ENCODE results near the gene KDM5B. TPM values are rescaled to one million over a fixed set of nuclear protein-coding genes. Genes with fewer than 3 reads are reported as not detected.

KDM5B gene
- total RNA-seq, 2 donors from 2014 or later: 14.6 to 18.5 TPM

DNA sequence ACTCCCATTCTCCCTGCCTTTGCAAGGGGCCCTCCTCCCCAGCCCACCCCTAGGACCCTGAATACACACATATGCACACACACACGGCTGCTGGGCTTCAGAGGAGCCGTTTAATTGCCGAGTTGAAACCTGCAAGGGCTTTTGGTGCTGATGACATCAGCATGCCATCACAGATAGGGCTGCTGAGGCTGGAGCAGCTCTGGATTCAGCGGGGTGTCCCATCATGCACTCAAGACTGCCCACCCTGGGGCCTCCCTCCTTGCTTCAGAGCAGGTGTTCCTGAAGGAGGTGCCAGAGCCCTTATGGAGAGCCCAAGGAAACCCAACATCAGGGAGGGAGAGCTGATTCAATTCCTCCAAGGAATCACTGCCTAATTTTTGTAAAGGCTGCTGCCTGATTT, 103.6 kb downstream of the KDM5B start:
- Histone ChIP-seq H3K27ac (no peak overlapping the region), H3K4me3 (no peak overlapping the region), H3K4me1 (peaks cover 0 to 7% of the 10 kb centered on the region in 2 donors), H3K9me3 (no peaks in the 10 kb centered on the region), H3K27me3 (peaks cover 3 to 10% of the 10 kb centered on the region in 2 donors), H3K36me3 (no peaks in the 10 kb centered on the region)
- DNase-seq (ENCODE audit: low spot score): no peak
- TF ChIP-seq, protein P1, sequence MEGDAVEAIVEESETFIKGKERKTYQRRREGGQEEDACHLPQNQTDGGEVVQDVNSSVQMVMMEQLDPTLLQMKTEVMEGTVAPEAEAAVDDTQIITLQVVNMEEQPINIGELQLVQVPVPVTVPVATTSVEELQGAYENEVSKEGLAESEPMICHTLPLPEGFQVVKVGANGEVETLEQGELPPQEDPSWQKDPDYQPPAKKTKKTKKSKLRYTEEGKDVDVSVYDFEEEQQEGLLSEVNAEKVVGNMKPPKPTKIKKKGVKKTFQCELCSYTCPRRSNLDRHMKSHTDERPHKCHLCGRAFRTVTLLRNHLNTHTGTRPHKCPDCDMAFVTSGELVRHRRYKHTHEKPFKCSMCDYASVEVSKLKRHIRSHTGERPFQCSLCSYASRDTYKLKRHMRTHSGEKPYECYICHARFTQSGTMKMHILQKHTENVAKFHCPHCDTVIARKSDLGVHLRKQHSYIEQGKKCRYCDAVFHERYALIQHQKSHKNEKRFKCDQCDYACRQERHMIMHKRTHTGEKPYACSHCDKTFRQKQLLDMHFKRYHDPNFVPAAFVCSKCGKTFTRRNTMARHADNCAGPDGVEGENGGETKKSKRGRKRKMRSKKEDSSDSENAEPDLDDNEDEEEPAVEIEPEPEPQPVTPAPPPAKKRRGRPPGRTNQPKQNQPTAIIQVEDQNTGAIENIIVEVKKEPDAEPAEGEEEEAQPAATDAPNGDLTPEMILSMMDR (IDR thresholded peaks at IDR 0.05): no peak

DNA sequence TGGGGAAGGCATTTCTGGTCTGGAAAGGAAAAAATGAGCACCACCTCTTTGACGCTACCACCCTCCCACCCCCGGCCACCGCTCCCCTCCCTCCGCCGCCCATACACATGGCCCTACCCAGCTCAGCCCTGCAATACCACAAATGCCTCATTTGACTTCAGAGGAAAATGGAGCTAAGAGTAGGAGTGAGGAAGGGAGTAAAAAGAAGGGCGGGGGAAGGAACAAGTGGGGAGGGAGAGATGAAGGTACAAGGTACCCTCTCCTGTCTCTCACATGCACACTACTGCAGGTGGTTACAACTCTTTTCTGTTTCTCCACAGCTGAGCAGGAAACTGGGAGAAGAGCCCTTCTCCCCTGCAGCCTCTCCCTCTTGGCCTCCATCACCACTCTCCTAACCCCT, 105.0 kb downstream of the KDM5B start:
- no peaks in the 10 kb centered on the region for H3K27me3 ChIP-seq
- TF ChIP-seq, protein P1 (IDR thresholded peaks at IDR 0.05): no peak
- H3K36me3 ChIP-seq: no peaks in the 10 kb centered on the region
- no peaks in the 10 kb centered on the region for H3K4me1 ChIP-seq
- no peaks in the 10 kb centered on the region for H3K9me3 ChIP-seq
- no peak overlapping the region for H3K27ac ChIP-seq
- DNase-seq (ENCODE audit: low spot score): no peak
- H3K4me3 ChIP-seq: no peak overlapping the region

DNA sequence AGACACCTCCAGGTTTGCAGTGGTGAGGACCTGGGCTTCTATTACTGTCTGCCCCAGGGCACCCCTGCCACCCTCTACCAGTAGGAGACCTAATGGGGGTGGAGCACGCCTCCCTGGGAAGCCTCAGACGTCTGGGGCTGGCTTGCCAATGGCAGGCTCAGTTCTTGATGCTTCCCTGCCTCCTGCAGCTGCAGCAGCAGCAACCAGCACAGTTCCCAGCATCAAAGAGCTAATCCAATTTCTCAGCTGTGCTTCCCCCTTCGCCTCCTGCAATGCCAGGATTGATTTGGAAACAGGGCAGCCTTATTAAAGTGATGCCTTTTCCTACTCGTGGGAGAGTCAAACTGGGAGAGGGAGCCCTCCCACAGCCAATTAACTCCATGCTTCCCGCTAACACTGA, 106.1 kb downstream of the KDM5B start:
- no peak overlapping the region for H3K27ac ChIP-seq
- no peaks in the 10 kb centered on the region for H3K36me3 ChIP-seq
- no peak for DNase-seq (ENCODE audit: low spot score)
- H3K4me1 ChIP-seq: no peaks in the 10 kb centered on the region
- H3K4me3 ChIP-seq: no peak overlapping the region
- TF ChIP-seq, protein P1 (IDR thresholded peaks at IDR 0.05): no peak
- H3K27me3 ChIP-seq: no peaks in the 10 kb centered on the region
- no peaks in the 10 kb centered on the region for H3K9me3 ChIP-seq

DNA sequence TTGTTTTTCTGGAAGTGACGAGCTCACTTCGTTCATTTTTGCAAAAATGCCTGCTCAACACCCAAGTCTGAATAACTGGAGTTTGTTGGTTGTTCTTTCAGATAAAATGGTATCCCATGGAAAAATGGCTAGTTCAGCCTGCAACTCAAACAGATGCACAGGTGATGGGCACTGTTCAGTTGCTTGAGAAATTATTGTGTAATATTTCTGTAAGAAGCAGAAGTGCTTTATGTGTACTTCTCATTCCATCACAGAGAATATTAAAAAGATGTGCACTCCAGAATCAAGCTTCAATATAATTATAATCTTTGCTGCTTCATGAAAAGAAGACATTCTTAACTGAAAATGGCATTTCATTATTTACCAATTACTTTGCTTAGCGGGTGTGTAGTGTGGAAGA, 107.0 kb downstream of the KDM5B start:
- Histone ChIP-seq H3K4me1 (no peaks in the 10 kb centered on the region), H3K36me3 (no peaks in the 10 kb centered on the region), H3K27me3 (no peaks in the 10 kb centered on the region), H3K4me3 (no peak overlapping the region), H3K9me3 (no peaks in the 10 kb centered on the region), H3K27ac (no peak overlapping the region)
- DNase-seq (ENCODE audit: low spot score): no peak
- TF ChIP-seq, protein P1 (IDR thresholded peaks at IDR 0.05): no peak

DNA sequence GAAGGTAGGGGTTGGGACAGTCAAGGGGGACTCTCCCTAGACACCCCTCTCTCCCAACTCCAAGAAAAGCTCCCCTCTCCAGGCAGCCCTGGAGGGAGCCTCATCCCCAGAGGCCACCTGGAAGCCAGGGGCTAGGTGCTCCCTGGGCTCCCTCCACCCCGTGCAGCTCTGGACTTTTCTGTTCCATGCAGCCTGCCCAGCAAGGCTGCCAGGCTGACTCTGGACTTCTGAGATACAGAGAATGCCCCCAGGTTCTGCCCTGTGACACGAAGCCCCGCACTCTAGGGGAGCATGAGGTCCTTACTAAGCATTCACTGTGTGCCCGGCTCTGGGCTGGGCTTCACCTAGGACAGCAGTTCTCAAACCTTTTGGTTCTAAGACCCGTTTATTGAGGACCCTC, 108.2 kb downstream of the KDM5B start:
- H3K36me3 ChIP-seq: no peaks in the 10 kb centered on the region
- no peak for DNase-seq (ENCODE audit: low spot score)
- no peak overlapping the region for H3K27ac ChIP-seq
- no peak overlapping the region for H3K4me3 ChIP-seq
- H3K4me1 ChIP-seq: no peaks in the 10 kb centered on the region
- no peaks in the 10 kb centered on the region for H3K27me3 ChIP-seq
- H3K9me3 ChIP-seq: no peaks in the 10 kb centered on the region
- TF ChIP-seq, protein P1 (IDR thresholded peaks at IDR 0.05): no peak

DNA sequence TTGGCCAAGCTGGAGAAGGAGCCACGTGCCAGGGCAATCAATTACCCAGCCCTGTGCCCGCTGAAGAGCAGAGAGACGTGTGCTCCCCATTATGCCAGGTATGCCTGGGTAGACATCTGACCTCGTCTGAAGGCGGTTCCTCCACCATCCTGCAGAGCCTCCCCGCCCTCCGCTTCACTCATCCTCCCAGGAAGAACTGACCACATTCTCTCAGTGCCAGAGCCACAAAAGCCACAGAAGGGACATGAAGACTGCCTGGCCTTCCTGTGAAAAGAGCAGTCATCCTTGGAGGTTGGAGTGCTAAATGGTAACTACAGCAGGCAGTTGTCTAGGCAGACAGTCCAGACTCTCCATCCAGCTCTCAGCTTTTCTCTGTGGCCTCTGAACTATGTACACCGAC, 109.9 kb downstream of the KDM5B start:
- Histone ChIP-seq H3K27ac (no peak overlapping the region), H3K4me1 (no peaks in the 10 kb centered on the region), H3K27me3 (no peaks in the 10 kb centered on the region), H3K9me3 (no peaks in the 10 kb centered on the region), H3K4me3 (no peak overlapping the region), H3K36me3 (no peaks in the 10 kb centered on the region)
- TF ChIP-seq, protein P1 (IDR thresholded peaks at IDR 0.05): no peak
- DNase-seq (ENCODE audit: low spot score): no peak
